ENCODE measurements around the gene CASZ1.

CASZ1 gene

DNA sequence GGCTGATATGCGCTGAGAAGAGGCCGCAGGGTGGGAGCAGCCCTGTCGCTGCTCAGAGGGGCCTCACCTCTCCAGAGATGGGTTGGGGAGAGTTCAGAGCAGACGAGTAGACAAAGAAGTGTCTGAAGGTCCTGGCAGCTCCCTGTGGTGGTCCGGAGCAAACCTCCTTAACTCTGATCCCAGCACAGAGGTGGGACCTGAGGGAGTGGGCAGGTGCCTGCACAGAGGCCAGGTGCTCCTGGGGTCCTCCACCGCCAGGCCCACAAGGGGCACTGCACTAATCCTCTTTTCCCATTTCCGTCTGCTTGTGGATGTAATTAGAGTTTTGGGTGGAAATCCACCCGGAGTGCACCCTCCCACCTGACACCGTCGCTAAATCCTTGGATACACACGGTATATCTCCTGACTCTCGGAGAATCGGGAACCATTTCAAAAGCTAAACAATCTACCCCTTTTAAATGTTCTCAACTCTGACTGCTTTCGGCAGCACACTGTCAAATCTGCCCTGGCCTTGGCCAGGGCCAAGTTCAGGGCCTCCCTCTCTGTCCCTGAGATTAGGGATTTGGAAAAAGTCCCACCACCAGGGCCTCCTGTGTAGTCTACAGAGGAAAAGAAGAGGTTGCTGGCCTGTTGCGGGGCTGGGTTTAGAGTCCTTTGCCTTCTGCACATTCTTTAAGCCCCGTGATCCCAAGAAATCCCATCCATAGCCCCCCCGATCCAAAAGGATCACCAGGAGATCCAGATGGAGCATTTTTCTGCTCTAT, 22.4 kb downstream of the CASZ1 start:
- no peak for DNase-seq

DNA sequence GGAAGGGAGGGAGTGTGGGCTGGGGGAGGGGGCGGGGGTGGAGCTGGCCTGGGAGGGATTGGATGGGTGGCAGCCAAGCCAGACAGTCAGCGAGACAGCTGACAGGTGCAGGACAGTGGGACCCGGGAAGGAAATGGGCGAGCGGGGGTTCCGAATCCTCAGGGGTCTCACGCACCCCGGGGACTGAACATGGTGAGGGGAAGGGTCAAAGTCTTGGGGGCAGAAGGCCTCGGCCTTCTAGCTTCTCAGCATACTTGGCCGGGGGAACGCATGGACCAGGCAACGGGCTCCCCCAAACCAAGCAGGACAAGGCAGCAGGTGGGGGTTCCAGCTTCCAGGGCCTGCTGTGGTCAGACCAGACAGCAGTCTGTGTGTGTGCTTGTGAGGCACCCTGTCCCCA, 23.1 kb downstream of the CASZ1 start:
- DNase-seq, result no peak

DNA sequence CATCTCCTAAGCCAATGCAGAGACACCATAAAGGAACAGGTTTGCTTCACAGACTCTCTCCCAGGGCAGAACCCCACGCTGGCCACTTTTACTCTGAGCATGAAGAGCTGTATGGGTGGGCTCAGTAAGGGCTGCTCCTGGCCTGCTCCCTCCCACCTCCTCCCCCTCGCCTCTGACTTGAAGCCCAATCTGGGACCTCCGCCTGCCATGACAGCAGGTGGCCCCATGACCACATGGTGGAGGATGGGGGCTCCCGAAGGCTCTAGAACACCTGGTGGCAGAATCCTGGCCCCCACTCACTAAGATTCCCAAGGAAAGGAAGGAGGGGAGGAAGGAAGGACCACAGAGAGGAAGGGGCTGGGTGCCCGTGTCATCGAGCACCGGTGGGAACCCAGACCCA, 23.7 kb downstream of the CASZ1 start:
- no peak for DNase-seq

DNA sequence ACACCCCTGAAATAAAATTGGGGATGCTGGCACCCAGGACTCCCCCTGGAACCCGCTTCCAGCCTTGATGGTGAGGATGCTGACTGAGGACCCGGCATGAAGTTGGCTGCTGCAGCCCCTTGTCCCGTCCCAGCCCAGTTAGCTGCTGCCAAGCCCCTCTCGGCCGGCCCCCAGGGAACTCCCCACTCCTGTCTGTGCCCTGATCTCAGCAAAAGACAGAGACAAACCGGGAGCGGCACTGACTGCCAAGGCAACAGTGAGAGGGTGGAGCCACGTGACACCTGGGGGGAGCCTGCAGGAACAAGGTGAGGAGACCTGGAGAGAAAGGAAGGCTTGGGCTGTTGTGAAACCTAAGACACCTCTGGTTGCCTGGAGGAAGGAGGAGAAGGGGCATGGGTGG, 24.7 kb downstream of the CASZ1 start:
- no peak for DNase-seq

DNA sequence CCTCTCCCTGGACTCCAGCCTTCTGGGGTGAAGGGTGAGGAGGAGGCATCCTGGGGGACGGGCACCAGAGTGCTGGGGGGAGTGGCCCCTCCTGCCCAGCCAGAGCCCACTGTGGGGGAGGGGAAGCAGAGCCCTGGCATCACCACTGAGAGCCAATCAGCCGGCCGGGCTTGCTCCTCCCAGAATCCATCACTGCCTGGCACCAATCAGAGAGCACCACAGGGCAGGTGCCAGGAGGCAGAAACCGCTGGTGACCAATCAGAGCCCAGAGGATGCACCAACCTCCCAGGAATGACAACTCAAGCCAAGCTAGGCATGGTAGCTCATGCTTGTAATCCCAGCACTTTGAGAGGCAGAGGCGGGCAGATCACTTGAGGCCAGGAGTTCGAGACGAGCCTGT, 27.9 kb downstream of the CASZ1 start:
- DNase-seq, result no peak

DNA sequence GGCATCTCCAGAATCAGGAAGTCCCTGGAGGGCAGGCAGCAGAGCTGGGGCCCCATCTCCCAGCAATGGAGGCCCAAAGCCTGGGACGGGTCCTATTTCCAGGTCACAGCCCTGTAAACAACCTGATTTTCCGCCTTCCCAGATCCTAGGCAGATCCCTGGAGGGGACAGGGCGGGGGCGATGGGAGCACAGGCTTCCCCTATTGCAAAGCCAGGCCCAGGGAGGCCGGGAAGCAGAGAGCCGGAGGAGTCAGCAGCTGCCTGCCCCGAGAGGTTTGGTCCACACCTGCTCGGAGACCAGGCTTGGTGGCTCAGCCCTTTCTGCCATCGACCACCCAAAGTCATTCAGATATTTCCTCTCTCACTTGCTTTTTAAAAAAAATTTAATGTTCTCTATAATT, 29.2 kb downstream of the CASZ1 start:
- no peak for DNase-seq

DNA sequence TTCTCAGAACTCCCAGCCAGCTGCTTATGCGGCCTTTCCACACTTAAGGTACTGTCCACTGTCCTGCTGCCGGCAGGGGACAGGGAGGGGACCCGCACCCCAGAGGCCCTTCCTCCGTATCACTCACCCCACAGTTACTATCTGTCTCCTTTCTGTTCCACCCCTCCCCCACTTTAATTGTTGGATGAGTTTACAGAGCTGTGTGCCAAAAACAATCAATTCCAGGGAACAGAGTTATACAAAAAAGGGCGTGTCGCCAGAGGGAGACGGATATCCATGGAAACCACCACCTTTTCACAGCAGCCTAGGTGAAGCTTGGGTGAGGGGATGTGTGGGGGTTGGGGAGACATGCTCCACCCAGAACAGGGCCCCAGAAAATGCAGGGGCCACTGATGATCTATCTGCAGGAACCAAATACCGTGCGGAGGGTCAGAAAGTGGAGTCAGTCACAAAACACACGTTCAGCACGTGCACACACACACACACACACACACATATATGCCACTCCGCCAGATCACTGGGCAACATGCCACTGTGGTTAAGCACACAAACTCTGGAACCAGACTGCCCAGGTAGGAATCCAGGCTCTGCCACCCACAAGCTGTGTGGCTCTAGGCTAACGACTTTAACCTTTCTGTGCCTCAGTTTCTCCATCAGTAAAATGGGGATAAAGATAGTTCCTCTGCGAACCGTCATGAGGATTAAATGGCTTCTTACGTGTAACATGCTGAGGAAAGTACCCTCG, 30.5 kb downstream of the CASZ1 start:
- DNase-seq, result peak; percentile 36

DNA sequence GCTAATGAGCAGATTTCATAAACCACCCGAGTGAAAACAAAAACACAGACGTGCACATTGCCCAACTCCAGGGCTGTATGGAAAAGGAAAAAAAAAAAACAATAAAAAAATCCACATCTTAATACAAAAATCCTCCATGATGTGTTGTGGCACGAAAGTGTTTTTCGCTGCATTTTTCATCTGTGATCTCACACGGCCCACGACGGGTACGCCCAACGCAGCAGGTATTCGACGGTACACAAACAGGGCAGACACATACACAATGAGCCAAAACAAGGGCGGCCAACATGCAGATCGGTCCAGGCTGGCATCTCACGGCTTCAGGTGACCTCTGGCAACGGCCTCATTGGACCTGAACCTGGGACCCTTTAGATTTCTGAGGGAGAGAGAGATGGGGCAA, 31.1 kb downstream of the CASZ1 start:
- no peak for DNase-seq

DNA sequence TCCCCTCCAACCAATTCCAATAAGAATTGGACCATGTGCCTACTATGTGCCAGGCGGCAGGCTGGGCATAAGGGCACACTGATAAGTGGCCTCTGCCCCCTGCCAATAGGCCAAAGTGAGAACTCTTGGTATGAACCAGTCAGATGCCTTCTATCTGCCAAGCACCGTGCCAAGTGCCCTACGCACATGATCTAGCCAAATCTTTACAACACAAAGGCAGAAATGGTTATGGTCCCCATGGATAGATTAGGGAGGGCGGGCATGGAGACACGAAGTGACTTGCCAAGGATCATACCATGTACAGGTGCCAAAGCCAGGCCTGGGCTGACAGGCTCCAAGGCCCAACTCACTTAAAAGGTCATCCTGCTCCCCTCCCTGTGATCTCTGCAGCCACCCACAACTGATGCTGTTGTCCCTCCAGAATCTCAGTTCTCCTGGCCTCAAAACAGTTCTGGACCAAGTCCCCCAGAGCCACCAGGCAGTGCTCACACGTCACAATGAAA, 32.1 kb downstream of the CASZ1 start:
- no peak for DNase-seq

DNA sequence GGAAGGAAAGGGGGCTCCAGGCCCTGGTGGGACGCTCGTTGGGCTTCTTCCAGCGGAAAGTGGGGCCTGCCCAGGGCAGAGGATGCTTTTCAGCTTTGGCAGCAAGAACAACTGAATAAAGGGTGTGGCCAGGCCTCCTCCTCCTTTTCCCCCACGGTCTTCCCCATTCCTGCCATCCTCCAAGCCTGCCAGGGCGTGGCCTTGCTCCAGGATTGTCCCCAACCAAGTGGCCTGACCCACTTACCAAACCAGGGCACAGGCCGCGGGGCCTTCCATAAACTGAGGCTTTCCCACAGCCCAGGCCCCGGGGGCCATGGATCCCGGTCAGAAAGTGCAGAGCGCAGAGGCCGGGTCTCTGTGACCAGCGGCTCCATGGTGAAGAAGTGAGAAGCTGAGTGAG, 33.6 kb downstream of the CASZ1 start:
- no peak for DNase-seq

DNA sequence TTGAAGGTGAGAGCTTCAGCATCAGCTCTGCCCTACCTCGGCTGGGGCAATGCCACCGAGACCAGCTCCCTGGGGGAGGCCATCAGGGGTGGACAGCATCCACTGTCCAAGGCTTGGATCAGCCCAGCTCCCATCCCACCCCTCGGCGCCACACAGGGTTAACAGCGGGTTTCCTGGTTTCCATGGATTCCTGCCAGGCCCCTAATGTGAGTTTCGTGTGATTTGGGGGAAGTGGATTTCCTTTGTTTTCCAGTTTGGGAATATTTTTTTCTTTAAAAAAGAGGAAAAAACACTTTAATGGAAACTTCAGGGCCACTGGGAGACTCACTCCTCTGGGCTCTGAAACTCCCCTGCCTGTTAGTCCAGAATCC, 34.3 kb downstream of the CASZ1 start:
- no peak for DNase-seq

DNA sequence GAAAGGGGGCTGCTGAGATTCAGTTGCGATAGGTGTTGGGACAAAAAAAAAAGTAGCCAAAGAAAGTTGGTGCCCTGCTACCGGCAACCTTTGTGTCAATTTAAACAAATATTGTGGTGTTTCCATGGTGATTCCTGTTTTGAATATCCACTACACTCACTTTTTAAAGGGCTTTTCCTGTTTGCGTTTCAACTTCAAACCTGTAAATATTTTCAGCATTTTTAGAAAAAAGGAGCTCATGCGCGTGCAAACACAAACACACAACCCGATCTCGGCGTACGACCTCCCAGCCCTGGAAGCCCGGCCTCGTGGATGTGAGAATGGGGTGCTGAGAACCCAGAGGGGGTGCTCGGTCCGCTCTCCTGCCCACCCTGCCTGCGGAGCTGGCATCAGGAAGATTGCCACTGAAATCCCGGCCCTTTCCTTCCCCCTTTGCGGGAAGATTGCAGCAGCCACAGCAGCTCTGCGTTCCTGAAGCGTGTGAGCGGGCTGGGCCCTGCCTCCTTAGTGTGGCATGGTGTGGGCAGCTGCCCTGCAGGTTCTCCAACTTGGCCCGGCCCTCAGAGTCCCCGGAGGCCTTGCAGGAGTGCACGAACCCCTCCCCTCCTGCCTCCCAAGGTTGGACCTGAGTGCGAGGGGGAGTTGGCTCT, 34.8 kb downstream of the CASZ1 start:
- no peak for DNase-seq

DNA sequence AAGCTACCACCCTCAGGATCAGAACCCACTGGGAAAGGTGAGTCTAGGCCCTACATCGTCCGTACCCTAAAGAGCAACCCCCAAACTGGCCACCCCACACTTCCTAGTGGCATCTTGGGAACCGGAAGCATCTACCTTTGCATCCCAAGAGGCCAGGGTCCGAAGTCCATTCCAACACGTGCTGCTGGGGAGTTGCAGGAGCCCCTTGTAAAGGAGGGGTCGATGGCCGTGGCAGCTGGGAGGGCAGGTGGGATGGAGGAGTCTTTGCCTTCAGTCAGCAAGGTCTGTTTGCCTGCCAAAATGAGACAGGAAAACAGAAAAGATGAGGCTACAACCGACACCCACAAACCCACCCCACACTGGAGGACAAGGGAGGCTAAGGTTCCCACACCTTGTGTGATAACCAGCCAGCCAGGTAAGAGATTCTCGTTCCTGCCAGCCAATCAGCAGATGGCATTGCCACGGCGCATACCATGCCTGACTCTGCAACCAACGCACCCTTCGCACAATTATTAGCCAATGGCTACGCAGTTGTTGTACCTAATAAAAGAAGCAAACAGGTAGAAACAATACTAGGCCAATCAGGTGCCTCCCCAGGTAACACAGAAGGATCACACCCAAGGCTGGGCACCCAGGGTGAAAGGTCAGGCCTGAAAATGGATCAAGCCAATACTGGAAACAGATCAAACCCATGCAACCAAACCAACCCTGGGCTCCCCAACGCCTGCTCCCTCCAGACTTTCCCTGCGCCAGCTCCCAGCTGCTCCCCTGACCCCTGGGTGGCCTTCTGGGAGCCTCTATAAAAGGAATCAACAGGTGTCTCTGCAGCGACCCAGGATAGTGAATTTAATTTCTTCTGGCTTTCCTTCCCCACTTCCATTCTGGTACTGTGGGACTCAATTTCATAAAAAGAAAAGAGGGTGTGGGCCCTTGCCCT, 35.6 kb downstream of the CASZ1 start:
- DNase-seq, result no peak

DNA sequence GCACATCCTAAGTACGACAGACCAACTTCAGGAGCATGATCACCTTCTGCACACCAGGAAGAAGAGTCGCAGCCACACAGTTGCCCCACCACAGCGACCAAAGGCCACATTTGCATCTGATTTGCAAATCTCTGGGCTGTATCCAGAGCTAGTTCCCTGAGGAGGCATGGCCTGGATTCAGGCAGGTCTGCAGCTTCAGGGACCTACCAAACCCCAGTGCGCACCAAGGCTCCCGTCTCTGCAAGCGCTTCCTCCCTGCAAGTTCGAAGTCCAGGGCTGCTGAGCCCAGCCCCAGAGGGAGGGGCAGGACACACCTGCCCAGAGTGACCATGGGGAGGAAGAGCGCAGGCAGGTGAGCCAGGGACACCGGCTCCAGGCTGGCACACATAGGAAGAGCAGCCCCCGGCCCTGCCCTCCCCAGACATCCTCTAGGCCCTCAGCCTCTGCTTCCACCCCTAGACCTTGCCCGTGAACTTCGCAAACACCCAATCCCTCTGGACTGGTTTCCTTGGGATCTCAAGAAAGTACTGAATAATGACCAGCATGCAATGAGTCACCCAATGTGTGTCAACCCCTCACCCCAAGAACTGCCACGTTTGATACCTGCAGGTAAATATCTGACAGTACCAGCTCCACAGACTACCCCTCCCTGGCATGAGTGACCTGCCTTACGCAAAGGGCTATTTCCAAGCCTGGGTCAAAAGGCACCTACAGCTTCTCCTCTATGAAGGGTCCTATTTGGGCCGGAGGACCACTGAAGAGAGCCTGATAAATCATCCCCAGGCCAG, 36.8 kb downstream of the CASZ1 start:
- no peak for DNase-seq

DNA sequence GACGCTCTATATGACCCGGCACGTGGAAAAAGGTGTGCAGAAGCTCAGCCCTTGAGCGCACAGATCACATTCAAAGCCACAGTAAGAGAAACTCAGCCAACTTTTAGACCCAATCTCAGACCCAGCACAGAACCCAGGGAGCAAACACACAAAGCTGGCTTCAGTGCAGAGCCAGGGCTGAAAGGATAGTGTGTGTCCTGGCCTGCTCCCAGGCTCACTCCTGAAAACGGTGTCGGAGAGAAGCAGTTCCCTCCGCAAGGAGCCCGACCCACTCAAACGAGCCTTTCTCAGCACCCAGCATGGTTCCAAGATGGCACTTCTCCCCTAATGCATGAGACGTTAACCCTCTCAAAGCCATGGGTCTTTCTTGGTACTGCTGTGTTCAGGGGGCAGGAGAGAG, 39.6 kb downstream of the CASZ1 start:
- DNase-seq, result no peak

DNA sequence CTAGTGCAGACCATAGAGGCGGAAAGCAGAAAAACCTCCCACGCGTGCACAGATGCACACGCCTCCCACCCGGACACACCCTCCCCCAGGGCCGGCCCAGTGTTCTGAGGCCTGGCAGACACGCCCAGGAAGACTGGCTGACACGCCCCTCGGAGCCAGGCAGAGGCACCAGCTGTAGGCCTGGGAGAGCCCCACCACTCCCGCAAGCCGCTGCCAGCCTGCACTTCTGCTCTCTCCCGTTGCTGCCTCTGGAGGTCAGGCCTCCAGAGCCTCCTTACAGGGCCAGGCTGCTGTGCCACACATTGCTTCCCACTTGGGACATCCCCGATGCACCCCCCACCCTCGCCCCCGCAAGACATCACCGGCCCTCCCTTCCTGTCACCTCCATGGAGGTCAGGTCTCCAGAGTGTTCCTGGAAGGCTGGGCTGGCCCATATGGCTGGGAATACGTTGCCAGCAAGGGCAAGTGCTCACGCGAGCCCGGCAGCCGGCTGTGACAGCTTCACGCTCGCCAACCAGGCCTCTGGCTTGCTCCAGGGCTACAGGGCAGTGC, 40.4 kb downstream of the CASZ1 start:
- no peak for DNase-seq

DNA sequence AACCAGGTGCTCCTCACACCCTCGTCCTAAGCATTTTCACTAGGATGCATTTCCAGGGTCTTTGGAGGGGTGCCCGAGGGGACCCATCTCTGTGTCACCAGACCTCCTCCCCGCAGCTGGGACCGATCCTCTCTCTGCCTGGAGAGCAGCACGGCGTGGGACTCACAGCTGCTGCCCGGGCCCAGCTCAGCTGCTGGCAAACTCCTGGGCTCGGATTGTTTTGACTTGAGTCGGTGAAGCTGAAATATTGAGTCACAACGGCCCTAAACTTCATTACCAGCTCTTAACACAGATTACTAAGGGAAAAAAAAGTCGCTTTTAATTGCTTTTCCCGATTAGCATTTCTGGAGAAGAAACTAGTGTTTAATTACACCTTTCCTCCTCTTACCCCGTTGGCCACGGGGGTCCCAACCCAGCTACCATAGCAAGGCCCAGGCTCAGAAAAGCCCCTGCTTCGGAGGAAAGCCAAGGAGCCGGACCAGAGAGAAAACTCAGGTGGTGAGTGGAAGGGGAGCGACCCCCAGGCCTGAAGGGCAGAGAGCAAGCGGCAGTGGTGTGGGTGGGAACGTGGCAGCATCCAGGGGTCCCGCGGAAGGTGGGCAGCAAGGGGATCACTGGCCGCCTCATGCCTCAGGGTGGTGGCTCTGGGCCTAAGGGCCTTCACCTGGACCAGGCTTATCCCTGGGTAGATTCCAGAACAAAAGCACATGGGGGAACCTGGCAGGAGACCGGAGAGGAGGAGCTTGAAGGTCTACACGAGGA, 41.7 kb downstream of the CASZ1 start:
- DNase-seq, result no peak

DNA sequence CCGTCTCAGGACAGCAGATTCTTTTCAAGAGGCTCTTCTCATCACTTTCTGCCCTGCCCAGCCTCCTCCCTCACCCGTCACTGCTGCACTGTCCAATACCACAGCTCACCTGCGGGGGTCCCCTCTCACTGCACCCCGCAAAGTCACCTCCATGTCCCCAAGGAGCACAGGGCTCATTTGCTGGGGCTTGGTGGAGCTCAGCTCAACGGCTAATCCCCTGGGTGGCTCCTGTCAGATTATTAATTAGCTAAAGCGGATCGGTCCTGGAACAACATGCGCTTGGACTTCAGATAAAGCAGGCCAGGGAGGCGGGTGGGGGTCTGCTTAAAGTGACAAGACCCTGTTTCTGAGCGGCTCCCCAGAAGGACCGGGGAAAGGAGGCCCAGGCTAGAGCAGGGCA, 43.1 kb downstream of the CASZ1 start:
- DNase-seq, result no peak

DNA sequence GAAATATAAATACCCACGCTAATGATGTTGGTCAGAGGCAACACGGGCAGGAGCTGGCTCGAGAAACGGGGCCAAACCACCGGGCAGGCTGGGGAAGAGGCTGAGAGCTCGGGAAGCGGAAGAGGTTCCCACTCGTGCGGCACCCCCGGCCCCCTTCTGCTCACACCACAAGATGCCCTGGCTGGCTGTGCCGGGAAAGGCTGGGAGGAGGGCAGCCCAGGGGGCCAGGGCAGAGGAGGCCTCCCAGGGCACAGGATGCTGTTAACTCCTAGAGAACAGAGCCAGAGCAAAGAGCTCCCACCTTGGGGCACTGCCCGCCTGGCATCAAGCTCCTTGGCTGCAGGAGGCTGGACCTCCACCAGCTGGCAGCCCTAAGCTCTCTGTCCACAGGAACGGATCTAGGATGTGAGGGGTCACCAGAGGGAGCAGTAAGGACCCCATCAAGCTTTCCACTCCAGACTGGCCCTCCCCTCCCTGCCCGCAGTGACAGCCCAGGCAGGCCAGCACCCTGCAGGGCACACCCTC, 44.8 kb downstream of the CASZ1 start:
- DNase-seq, result no peak

DNA sequence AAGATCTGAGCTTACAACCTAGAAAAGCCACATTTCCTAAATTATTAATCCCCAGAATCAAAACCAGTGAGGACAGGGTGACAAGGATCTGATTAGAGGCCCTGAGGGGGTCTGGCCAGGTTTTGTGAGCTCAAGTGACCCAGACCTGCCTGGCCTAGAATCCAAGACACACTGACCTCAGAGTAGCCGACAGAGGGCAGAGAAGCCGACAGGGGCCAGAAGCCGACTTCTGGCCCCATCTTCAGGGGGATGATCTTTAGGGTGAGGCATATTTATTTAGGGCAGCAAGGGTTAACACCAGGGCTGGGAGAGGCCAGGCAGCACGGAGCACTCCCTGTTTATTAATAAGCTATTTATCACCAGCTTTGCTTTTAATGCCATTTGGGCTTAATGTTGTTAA, 45.3 kb downstream of the CASZ1 start:
- no peak for DNase-seq

Measured in NCI-H1092 (cell line).